ENCODE measurements around the gene TBC1D4.

- TF ChIP-seq CTCF (IDR thresholded peaks at IDR 0.05) (no peak), EP300 (IDR thresholded peaks at IDR 0.05) (no peak)
Observed at GRCh38 chr13:75329097-75329496, 152.9 kb downstream of the TBC1D4 start.
